Gastroesophageal sphincter (tissue), 3 donors: Measurements from ENCODE around the gene RIMS3.

ENCODE experiments used
- CTCF ChIP-seq, 4 experiments: fragments of 200-600 bp in 2 of 4; fragments of 450-650 bp in 2 of 4; sonication (generic) in 1 of 4; IDR thresholded peaks; one replicate each; pipeline ENCODE4 v1.5.1; 2017 to 2019; ENCODE audit warnings: antibody characterized with exemption in 4 of 4, mild to moderate bottlenecking in 2 of 4, moderate library complexity in 2 of 4
- POLR2AphosphoS5 ChIP-seq: sonication (generic); formaldehyde crosslinking; IDR thresholded peaks from one replicate; pipeline ENCODE4 v1.6.1; 2017; ENCODE audit warnings: antibody characterized with exemption

DNA sequence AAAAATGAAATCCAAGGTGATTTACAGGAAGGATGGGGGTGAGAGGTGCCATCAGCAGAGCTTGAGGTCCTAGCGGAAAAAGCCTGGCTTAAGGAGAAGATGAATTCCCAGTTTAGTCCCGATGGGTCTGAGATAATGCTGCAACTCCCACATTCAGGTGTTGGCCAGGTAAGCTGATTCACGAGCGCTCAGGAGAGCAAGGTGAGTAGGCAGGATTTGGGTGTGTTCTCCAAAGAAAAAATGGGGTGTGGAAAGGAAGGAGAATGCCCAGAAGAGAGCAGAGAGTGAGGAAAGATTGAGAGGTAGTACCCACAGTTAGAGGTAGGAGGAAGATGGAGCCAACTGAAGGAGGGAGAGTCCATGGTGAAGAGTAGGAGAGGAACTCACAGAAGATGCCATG, 12.5 kb downstream of the RIMS3 start:
- TF ChIP-seq CTCF (IDR thresholded peaks at IDR 0.05) (no peak), POLR2AphosphoS5 (no peak)
